Cardiac ventricle fibroblast (primary cell): ENCODE data around the gene ARL4A. TPM values are rescaled to one million over a fixed set of nuclear protein-coding genes. Genes with fewer than 3 reads are reported as not detected.

Source experiments
- total RNA-seq: library from RNA; depleted of rRNA; stranded (reverse); fragments of >200 nt; gene quantifications from 2 replicates; pipeline ENCODE4 v1.2.3, GENCODE V29; 2015

ARL4A gene, protein sequence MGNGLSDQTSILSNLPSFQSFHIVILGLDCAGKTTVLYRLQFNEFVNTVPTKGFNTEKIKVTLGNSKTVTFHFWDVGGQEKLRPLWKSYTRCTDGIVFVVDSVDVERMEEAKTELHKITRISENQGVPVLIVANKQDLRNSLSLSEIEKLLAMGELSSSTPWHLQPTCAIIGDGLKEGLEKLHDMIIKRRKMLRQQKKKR
- 9.7 and 14.5 TPM in 2 replicates for total RNA-seq

GRCh38 chr7:12686891-12687717, at the start of gene ARL4A:
ARL4A (plus strand) TSS chr7:12687633; CDS start chr7:12688255, 622 bp downstream.

Other genes starting within 250 kb of the ARL4A start
- gene SCIN, start 116.9 kb upstream of the ARL4A start, total RNA-seq: not detected in 2 replicates